GM10847 (cell line): ENCODE measurements around the gene KIF7.

Experiments
- POLR2A ChIP-seq: IDR thresholded peaks from 2 replicates; pipeline ENCODE4 v1.6.1; 2011; ENCODE audit not compliant: insufficient read length; ENCODE audit errors: extremely low read depth

Gene KIF7

GRCh38 chr15:89615135-89615534 is 40.1 kb downstream of the KIF7 start:
- TF ChIP-seq POLR2A: no peak

- TF ChIP-seq POLR2A: no peak
Observed at GRCh38 chr15:89614164-89614563, 41.1 kb downstream of the KIF7 start.

GRCh38 chr15:89613031-89613430 is 42.2 kb downstream of the KIF7 start:
- TF ChIP-seq POLR2A: no peak

- no peak for TF ChIP-seq POLR2A
Observed at GRCh38 chr15:89611317-89611716, 44.0 kb downstream of the KIF7 start.

- TF ChIP-seq POLR2A: no peak
Observed at GRCh38 chr15:89599021-89599420, 56.2 kb downstream of the KIF7 start.

- TF ChIP-seq POLR2A: no peak
Observed at GRCh38 chr15:89593018-89593417, 62.2 kb downstream of the KIF7 start.

GRCh38 chr15:89591834-89592233 is 63.4 kb downstream of the KIF7 start:
- no peak for TF ChIP-seq POLR2A

- TF ChIP-seq POLR2A: no peak
Observed at GRCh38 chr15:89587955-89588354, 67.3 kb downstream of the KIF7 start.

GRCh38 chr15:89586651-89587050 is 68.6 kb downstream of the KIF7 start:
- TF ChIP-seq POLR2A: no peak

GRCh38 chr15:89578146-89578545 is 77.1 kb downstream of the KIF7 start:
- TF ChIP-seq POLR2A: no peak
